Amniotic epithelial cell (primary cell): ENCODE data around the gene OTUD7B.

ENCODE experiments used
- DNase-seq: peaks from one replicate; pipeline ENCODE4 v3.0.0-alpha.2; 2010; ENCODE audit warnings: low read depth

OTUD7B gene

DNA sequence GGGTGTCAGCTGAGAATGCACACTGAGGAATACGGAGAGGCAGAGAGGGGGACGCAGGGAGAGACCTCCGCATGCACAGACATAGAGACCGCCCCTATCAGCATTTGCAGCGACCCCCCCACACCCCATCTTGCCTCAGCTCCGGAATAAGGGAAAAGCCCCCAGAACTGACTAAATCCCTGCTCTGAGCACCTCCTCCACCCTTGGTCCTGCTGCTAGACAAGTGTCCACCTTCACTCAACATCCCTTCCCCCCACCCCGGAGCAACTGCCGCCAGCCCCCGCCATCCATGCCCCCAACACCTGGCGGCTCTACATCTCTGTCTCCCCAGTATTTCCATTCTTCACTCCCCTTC lies 93.7 kb downstream of the OTUD7B start:
- DNase-seq = no peak

- no peak for DNase-seq
Measured at GRCh38 chr1:149916193-149916897, 94.2 kb downstream of the OTUD7B start.

GRCh38 chr1:149915429-149916192 lies 94.9 kb downstream of the OTUD7B start:
- DNase-seq = no peak

DNA sequence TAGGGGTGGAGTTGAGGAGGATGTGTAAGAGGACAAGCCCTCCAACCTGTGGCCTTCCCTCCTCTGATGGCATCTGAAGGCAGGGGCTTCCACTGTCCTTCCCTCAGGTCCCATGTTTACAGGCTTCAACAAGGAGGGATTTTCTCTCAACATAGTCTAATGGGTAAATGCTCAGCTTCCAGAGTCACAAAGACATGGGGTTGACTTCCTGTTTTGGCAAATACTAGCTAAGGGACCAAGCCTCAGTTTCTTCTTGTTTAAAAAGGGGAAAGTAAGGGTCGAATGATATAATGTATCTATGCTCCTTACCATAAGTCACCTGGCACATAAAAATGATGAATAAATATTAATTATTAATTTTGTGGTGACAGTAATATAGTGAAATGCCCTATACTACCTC lies 96.0 kb downstream of the OTUD7B start:
- DNase-seq = no peak

DNA sequence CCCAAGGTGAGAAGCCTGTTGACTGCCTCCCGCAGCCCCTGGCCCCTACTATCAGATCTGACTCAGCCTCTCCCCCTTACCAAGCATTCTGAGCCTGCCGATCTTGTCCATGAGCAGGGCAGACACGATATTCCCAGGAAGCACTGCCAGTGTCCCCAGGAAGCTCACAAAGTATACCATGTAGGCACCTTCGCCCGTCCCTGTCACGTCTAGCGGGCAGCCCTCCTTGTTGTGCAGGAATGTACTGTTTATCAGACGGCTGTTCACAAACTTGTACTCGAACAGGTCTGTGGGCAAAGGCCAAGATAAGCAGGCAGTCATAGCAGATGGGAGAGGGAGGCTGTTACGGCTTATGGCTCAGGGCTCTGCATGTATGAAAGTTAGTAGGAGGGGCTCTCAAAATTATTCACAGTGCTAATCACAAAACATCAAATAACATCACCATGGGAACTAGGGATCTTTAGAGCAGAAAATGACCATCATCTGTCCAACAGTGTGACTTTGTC lies 103.9 kb downstream of the OTUD7B start:
- peak; percentile 34 for DNase-seq

DNA sequence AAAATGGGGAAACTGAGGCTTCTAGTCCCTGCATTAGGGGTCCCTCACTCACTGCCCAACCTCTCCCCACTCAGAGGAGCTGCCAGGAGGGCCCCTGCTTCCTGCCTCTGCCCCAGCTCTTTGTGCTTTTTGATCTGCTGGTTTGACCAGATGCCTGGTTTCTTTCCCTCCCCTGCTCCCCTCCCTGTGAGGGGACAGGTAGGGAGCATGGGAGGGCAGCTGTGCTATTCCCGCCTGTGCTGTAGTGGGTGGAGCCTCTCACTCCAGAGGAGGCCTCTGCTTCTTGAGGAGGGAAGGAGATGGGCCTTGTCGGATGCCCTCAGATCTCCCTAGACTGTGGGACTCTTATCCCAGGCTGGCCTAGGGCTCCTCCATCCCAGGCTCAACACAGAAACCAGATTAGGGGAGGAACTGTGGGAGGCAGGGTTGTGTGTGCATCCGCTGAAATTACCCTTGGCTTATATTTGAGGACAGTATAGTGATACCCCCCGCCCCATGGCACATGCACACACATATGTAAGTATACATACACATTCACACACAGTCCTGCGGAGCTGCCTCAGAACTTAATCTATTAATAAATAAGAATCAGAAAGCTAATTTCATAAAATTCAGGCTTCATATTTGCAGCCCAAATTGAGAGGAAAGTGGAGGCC lies 106.6 kb downstream of the OTUD7B start:
- DNase-seq = no peak

- peak; percentile 90 for DNase-seq
Measured at GRCh38 chr1:149899460-149900284, 110.9 kb downstream of the OTUD7B start, which contains the start of gene BOLA1. Gene BOLA1 (plus strand): TSS chr1:149899568. CDS start chr1:149900060, 492 bp downstream.

- DNase-seq = no peak
Measured at GRCh38 chr1:149896575-149896974, 114.0 kb downstream of the OTUD7B start.

DNA sequence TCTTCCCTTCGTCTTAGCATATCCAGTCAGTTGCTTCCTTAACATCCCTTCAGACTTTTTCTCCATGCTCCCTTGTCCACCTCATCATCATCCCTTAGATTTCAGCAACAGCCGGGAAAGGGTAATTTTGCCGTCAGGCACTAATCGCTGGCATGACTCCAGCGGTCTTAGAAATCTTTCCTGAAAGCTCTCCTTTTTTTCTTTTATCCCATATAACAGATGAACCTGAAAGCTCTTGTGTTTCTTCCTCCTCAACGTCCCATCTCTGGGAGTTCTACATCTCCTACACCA lies 121.6 kb downstream of the OTUD7B start:
- DNase-seq = peak; percentile 50

DNA sequence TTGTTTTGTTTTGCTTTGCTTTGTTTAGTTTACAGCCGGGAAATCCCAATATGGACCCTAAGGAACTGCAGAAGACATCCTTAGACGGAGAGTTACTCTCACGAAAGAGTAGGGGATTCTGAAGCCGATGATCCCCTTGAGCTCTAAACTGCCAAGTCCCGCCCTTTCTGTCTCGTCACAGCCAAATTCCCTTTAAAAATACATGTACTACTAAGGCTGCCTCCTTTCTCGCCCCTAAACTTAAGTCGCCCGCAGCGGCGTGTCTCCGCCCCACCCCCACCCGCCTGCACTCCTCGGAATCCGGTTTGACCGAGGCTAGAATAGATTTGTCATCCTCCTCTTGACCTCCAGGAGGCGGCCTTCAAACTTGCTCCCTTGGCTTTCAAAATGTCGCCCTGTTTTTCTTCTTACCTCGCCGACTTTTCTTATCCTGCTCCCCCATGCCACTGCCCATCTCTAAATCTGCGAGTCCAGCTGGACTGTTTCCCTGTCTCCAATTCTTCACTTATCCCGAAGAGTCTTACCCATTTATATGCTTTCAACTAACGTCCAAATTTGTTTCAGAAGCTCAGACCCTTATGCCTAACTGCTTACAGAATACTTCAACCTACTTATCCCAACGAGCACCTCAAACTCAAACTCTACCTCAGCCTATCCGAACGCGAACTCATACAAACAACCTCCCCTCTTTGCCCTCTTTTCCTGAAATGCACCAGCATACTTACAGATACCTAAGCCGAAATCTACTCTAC lies 122.1 kb downstream of the OTUD7B start:
- peak; percentile 85 for DNase-seq
